Stimulated activated effector memory CD8-positive, alpha-beta T cell treated with anti-CD3 and anti-CD28 coated beads, Interleukin-12 subunit alpha, Interleukin-12 subunit beta, amount 100 ng/mL, for 72 hours (primary cell): ENCODE results near the gene BABAM2.

Source experiments
- ATAC-seq: fragments of 150-1000 bp; cut with Tn5 transposase; 2 replicates; pipeline ENCODE4 v1.10.0; 2021
- DNase-seq, 2 donors: peaks; one replicate each; pipeline ENCODE4 v3.0.0; 2021 to 2022; ENCODE audit warnings: low spot score in 2 of 2
- H3K27ac Mint-ChIP-seq: one replicate; pipeline ENCODE4 v1.8.0; 2022; ENCODE audit warnings: mild to moderate bottlenecking, mixed read lengths
- H3K36me3 Mint-ChIP-seq: one replicate; pipeline ENCODE4 v1.8.0; 2022; ENCODE audit warnings: mild to moderate bottlenecking, mixed read lengths
- H3K4me1 Mint-ChIP-seq: one replicate; pipeline ENCODE4 v1.8.0; 2022; ENCODE audit warnings: mixed read lengths
- H3K4me3 Mint-ChIP-seq: one replicate; pipeline ENCODE4 v1.8.0; 2022; ENCODE audit warnings: mild to moderate bottlenecking, mixed read lengths
- H3K9me3 Mint-ChIP-seq: one replicate; pipeline ENCODE4 v1.8.0; 2022; ENCODE audit warnings: mixed read lengths

Gene BABAM2

DNA sequence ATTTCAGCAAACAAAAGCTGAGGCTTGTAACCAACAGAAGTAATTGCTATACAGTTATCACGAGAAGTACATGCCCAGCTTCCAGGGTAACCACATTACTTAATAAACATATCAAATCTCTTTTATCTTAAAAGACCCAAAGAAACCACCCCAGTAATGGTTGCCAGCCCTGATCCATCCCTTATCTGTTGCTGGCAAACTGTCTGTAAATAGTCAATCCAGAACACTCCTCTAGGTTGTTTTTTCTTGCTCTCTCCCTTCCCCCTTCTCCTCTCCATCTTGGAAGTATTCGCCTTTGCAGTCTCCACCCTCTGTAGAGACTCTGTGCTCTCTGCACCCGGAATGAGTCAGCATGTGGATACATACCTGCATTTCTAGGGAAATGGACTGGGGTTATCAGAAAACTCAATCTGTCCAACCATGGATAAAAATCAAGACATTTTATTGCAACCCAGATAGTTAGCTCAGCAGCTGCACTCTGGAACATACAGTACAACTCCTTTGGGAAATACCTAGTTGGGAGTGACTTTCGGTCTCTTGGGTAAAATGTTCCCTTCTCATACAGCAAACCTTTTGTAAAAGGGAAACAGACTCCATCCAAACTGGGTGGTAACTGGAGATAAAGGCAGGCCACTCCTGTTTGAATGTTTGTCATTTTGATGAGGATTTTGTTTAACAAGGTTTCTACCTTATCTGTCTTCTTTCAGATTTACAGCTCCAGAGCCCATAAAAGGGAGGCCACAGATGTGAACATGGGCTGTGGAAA is 378.7 kb downstream of the BABAM2 start:
- Mint-ChIP-seq H3K4me3 (no peak overlapping the region), H3K9me3 (peaks cover 2% of the 10 kb centered on the region), H3K27ac (no peak overlapping the region), H3K36me3 (peaks cover 23% of the 10 kb centered on the region), H3K4me1 (peaks cover 60% of the 10 kb centered on the region)
- no peak for DNase-seq
- ATAC-seq = no peak

DNA sequence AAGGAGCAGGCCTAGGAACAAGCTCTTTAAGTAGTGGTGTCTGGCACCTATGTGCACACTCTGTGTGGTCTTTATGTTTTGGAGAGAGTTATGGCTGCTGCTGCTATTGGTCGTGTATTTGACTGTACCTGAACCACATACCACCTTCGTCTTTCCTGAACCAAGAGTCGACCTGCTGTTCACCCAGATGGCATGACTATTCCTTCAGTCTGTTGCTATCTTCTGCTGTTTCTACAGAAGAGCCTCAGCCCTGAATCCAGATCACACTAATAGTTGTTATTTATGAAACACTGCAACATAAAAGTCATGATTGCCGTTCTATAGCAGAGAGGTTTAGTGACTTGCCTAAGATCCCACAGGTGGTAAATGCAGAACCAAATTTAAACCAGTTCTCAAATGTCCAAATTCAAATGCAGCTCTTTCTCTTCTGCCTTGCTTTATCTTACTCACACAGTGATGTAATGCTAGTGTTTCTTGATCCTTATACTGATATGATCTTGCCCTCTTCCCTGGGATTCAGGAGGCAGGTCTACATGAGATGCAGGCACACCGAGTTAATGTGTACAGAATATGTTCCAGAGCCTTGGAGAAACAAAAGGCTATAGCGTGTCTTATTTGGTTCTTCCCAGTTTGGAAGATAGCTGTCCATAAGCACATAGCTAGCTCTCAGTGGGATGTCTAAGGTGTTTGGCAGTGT is 380.1 kb downstream of the BABAM2 start:
- no peak for DNase-seq
- H3K36me3 Mint-ChIP-seq = peaks cover 24% of the 10 kb centered on the region
- peaks cover 2% of the 10 kb centered on the region for H3K9me3 Mint-ChIP-seq
- ATAC-seq = no peak
- peak overlapping the region; percentile 24 for H3K27ac Mint-ChIP-seq
- peaks cover 74% of the 10 kb centered on the region for H3K4me1 Mint-ChIP-seq
- H3K4me3 Mint-ChIP-seq = no peak overlapping the region

- Mint-ChIP-seq H3K4me1 (peaks cover 77% of the 10 kb centered on the region), H3K36me3 (peaks cover 32% of the 10 kb centered on the region), H3K27ac (peak overlapping the region; percentile 24), H3K4me3 (peak overlapping the region; percentile 35), H3K9me3 (peaks cover 2% of the 10 kb centered on the region)
- no peak for DNase-seq
- ATAC-seq = peak; percentile 19
Observed at GRCh38 chr2:28271231-28271918, 380.8 kb downstream of the BABAM2 start.

DNA sequence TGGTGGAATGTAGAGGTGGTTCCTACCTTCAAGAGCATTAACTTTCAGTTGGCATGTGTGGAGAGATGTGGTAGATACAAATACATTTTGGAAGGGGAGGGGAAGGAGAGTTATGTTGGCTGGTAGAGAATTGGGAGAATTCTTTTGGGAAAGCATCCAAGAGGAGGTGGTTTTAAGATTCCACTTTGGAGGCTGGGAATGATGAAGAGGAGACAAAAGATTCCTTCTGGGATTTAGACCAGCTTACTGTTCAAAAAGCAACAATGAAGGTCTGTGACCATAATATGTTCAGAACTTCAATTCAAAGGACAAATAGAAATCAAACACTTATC is 381.4 kb downstream of the BABAM2 start:
- ATAC-seq (no peak), DNase-seq (no peak)
- peak overlapping the region; percentile 24 for H3K27ac Mint-ChIP-seq
- H3K4me3 Mint-ChIP-seq = peak overlapping the region; percentile 35
- H3K4me1 Mint-ChIP-seq = peaks cover 77% of the 10 kb centered on the region
- H3K36me3 Mint-ChIP-seq = peaks cover 35% of the 10 kb centered on the region
- H3K9me3 Mint-ChIP-seq = peaks cover 2% of the 10 kb centered on the region

DNA sequence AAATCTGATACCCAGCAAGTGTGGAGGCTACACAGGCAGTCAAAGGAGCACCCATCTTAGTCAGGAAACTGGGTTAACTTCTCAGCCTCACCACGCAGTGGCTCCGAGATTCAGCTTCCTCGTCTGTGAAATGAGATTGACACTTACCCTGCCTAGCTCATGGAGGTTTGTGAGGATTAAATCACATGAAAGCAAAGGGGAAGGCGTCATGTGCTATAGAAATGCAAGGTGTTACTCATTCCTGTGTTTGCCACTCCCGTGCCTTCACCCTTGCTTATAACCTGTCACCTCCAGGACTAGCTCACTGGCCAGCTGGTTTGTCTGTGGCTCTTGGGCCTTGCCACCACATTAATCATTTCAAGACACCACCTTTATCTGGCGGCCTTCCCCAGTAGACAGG is 383.2 kb downstream of the BABAM2 start:
- Mint-ChIP-seq H3K27ac (peak overlapping the region; percentile 21), H3K36me3 (peaks cover 38% of the 10 kb centered on the region), H3K4me1 (peaks cover 74% of the 10 kb centered on the region), H3K9me3 (peaks cover 2% of the 10 kb centered on the region), H3K4me3 (no peak overlapping the region)
- DNase-seq (peak; percentile 18 to 73), ATAC-seq (peak; percentile 85)

DNA sequence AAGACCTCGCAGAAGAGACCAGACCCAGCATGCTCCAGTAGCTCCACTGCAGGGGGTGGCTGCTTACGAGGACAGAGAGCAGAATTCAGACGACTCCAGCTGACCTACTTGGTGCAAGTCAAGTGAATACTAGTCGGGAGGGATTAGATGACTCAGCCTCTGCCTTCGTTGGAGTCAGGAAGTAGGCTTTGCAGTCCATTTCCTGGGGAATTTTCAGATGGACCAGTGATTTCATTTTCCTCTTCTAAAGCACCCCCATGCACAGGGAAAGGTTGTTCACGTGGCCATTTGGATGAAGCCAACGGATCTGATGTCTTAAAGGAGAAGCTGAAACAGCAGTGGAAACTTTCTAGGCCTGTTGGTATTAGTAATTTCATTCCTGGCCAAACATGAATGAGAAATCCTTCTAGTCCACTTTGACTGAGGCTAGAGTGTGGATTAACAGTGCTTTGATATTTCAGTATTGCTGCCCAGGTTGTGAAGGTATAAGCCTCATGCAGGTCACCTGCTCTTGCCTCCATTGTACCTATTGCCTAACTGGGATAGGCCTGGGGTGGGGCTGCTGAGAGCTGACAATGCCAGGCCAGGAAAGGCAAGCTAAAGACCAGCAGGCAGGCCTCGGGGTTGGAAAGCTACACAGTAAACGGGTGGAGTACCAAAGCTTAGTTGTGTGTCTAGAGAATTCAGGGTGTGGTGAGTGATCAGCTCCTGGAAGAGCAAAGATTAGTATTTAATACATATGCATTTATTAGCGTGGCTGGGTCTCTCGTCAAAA is 384.6 kb downstream of the BABAM2 start:
- no peak for ATAC-seq
- Mint-ChIP-seq H3K4me3 (peak overlapping the region; percentile 13), H3K4me1 (peaks cover 68% of the 10 kb centered on the region), H3K9me3 (peaks cover 2% of the 10 kb centered on the region), H3K36me3 (peaks cover 45% of the 10 kb centered on the region), H3K27ac (no peak overlapping the region)
- peak in 1 of 2 donors; percentile 62 for DNase-seq

GRCh38 chr2:28276076-28276618 is 385.6 kb downstream of the BABAM2 start:
- Mint-ChIP-seq H3K4me1 (peaks cover 61% of the 10 kb centered on the region), H3K36me3 (peaks cover 49% of the 10 kb centered on the region), H3K27ac (no peak overlapping the region), H3K4me3 (peak overlapping the region; percentile 13), H3K9me3 (peaks cover 2% of the 10 kb centered on the region)
- DNase-seq (peak in 1 of 2 donors; percentile 59), ATAC-seq (peak; percentile 94)

- H3K4me3 Mint-ChIP-seq = no peak overlapping the region
- H3K9me3 Mint-ChIP-seq = peaks cover under 1% of the 10 kb centered on the region
- ATAC-seq (no peak), DNase-seq (no peak)
- H3K36me3 Mint-ChIP-seq = peaks cover 45% of the 10 kb centered on the region
- peaks cover 54% of the 10 kb centered on the region for H3K4me1 Mint-ChIP-seq
- H3K27ac Mint-ChIP-seq = no peak overlapping the region
Observed at GRCh38 chr2:28276807-28277206, 386.3 kb downstream of the BABAM2 start.

DNA sequence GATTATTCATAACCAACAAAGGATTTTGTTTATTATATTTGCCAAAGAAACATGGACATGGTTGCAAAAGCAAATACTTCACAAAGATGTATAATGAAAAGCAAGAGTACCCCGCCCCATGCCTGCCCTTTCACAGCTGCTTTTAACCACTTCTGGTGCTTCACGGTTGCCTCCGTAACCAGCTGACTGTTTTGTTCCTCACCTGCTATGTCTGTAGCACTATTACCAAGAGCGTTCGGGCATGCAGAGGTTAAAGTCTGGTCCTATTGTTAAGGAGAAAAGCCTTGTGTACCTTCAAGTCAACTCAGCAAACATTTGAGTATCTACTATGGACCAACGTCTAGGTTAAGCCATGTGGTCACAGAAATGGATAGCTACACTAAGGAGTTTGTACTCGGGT is 386.9 kb downstream of the BABAM2 start:
- Mint-ChIP-seq H3K4me3 (no peak overlapping the region), H3K9me3 (no peaks in the 10 kb centered on the region), H3K36me3 (peaks cover 43% of the 10 kb centered on the region)

DNA sequence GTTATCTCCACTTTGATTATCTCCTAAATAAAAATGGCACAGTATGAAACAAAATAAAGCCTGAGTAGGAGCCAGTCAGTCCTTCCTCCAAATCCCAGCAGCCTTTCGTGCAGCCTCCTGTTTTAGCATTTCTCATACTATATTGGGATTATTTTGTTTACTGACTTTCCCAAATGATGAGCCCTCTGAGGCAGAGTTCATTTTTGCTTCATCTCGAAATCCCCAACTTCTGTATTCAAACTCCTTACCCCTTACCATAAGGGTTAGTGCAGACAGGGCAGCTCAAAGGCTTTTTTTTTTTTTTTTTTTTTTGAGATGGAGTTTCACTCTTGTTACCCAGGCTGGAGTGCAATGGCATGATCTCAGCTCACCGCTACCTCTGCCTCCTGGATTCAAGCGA is 388.8 kb downstream of the BABAM2 start:
- DNase-seq = no peak

More for the DNA sequence above, 386.9 kb downstream of the BABAM2 start:
- H3K4me1 Mint-ChIP-seq = peaks cover 48% of the 10 kb centered on the region
- DNase-seq (no peak), ATAC-seq (no peak)
- no peak overlapping the region for H3K27ac Mint-ChIP-seq

DNA sequence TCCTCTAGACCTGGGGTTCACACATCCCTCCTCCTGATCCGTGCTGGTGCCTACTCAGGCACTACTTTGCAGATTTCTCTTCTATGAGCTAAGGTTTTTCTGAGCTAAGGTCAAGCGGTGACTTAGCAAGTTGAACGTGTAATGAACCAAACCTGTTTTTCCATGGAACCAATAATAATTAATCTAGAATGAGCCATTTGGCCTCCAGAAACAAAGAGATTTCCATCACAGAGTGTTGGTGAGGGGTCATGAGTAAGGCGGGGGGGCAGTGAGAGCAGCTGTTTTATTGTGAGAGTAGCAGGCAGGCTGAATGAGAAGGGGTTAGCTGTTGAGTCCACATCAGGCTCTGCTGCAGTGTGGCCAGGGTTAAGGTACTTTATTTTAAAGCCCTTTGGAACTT is 390.1 kb downstream of the BABAM2 start:
- Mint-ChIP-seq H3K4me1 (peaks cover 19% of the 10 kb centered on the region), H3K27ac (no peak overlapping the region), H3K9me3 (no peaks in the 10 kb centered on the region), H3K36me3 (peaks cover 52% of the 10 kb centered on the region), H3K4me3 (no peak overlapping the region)
- DNase-seq = no peak
- no peak for ATAC-seq

More for the DNA sequence above, 388.8 kb downstream of the BABAM2 start:
- no peak for ATAC-seq
- Mint-ChIP-seq H3K36me3 (peaks cover 52% of the 10 kb centered on the region), H3K4me1 (peaks cover 32% of the 10 kb centered on the region), H3K9me3 (no peaks in the 10 kb centered on the region), H3K4me3 (no peak overlapping the region), H3K27ac (no peak overlapping the region)

DNA sequence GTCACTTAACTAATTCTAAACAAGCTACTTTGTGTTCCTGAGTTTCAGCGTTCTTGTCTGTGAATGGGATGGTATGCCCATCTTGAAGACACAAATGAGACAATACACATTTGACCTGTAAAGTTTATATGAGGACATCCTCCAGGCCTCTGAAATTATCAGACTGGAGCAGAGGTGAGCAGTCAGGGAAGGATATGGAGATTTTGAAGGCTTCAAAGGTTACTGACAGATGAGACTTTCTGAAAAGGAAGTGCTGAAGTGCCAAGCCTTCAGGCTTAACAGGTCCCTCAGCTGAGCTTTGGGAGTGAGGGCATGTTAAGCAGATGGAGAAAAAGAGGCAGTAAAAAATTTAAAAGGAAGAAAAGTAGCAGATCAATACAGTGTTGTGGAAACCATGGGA is 391.2 kb downstream of the BABAM2 start:
- Mint-ChIP-seq H3K4me1 (peaks cover 16% of the 10 kb centered on the region), H3K4me3 (no peak overlapping the region)

GRCh38 chr2:28282248-28282647 is 391.7 kb downstream of the BABAM2 start:
- no peak for ATAC-seq
- peak overlapping the region; percentile 1 for H3K27ac Mint-ChIP-seq
- H3K36me3 Mint-ChIP-seq = peaks cover 45% of the 10 kb centered on the region
- DNase-seq = no peak
- H3K4me1 Mint-ChIP-seq = peaks cover 16% of the 10 kb centered on the region
- H3K9me3 Mint-ChIP-seq = no peaks in the 10 kb centered on the region
- H3K4me3 Mint-ChIP-seq = no peak overlapping the region

More for the DNA sequence above, 391.2 kb downstream of the BABAM2 start:
- Mint-ChIP-seq H3K9me3 (no peaks in the 10 kb centered on the region), H3K27ac (peak overlapping the region; percentile 1), H3K36me3 (peaks cover 42% of the 10 kb centered on the region)
- DNase-seq = no peak
- no peak for ATAC-seq

DNA sequence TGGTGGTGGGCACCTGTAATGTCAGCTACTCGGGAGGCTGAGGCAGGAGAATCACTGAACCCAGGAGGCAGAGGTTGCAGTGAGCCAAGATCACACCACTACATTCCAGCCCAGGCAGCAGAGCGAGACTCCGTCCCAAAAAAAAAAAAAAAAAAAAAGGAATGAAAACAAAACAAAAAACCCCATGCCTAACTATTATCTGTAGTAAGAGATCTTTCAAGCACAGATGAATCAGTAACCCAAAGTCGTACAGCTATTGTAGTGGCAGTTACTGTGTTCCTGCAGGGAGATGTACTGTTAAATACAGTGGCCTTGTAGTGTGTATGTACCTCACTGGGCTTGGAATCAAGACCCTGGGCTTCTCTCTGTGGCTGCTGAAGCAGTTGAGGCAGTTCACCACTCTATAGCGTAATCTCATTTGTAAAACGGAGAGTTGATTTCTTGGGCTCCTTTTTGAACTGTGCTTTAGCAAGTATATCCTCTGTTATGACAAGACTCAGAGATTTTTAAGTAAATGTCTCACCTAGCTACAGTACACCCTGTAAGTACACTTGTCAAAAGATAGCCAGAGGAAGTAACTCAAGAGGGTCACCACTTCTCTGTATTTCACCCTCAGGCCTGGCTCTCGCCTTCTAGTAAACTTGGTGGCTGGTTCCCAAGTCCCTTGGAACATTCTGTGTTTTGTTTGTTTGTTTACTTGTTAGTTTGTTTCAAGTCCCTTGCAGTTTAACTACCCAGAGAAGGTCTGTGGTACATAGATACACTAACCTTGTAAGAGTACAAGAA is 392.5 kb downstream of the BABAM2 start:
- DNase-seq (no peak), ATAC-seq (no peak)
- H3K4me1 Mint-ChIP-seq = peaks cover 21% of the 10 kb centered on the region
- no peak overlapping the region for H3K4me3 Mint-ChIP-seq
- no peak overlapping the region for H3K27ac Mint-ChIP-seq
- peaks cover 44% of the 10 kb centered on the region for H3K36me3 Mint-ChIP-seq
- no peaks in the 10 kb centered on the region for H3K9me3 Mint-ChIP-seq
